ENCODE measurements around the gene PRKCZ. TPM values are rescaled to one million over a fixed set of nuclear protein-coding genes. Genes with fewer than 3 reads are reported as not detected.

The PRKCZ gene
- total RNA-seq, 2 donors from 2014 or later: 50.4 to 72.2 TPM

GRCh38 chr1:2095394-2095793 is 45.2 kb downstream of the PRKCZ start:
- no peaks in the 10 kb centered on the region for H3K36me3 ChIP-seq
- H3K27ac ChIP-seq: no peak overlapping the region
- H3K4me1 ChIP-seq: no peaks in the 10 kb centered on the region
- intact Hi-C loops (cut with DNase I): no loop called here
- no peak for TF ChIP-seq CTCF (IDR thresholded peaks at IDR 0.05)
- H3K27me3 ChIP-seq: no peaks in the 10 kb centered on the region
- DNase-seq: no peak
- no peak overlapping the region for H3K9ac ChIP-seq (ENCODE audit: low read depth in 2 of 2, low read length in 2 of 2)
- H3K9me3 ChIP-seq: no peaks in the 10 kb centered on the region
- no peak overlapping the region for H3K4me3 ChIP-seq

GRCh38 chr1:2095981-2096736 is 45.9 kb downstream of the PRKCZ start:
- no peak for TF ChIP-seq CTCF (IDR thresholded peaks at IDR 0.05)
- Histone ChIP-seq H3K36me3 (no peaks in the 10 kb centered on the region), H3K4me1 (no peaks in the 10 kb centered on the region), H3K27ac (no peak overlapping the region), H3K9ac (ENCODE audit: low read depth in 2 of 2, low read length in 2 of 2) (no peak overlapping the region), H3K9me3 (no peaks in the 10 kb centered on the region), H3K27me3 (no peaks in the 10 kb centered on the region), H3K4me3 (no peak overlapping the region)
- intact Hi-C loops (cut with DNase I): no loop called here
- DNase-seq: no peak

GRCh38 chr1:2097386-2098300 is 47.4 kb downstream of the PRKCZ start:
- H3K4me1 ChIP-seq: no peaks in the 10 kb centered on the region
- H3K9me3 ChIP-seq: no peaks in the 10 kb centered on the region
- TF ChIP-seq CTCF (IDR thresholded peaks at IDR 0.05): no peak
- no peak overlapping the region for H3K9ac ChIP-seq (ENCODE audit: low read depth in 2 of 2, low read length in 2 of 2)
- H3K36me3 ChIP-seq: no peaks in the 10 kb centered on the region
- no peak for DNase-seq
- H3K4me3 ChIP-seq: no peak overlapping the region
- intact Hi-C loops (cut with DNase I): no loop called here
- peak overlapping the region; percentile 17 for H3K27ac ChIP-seq
- H3K27me3 ChIP-seq: no peaks in the 10 kb centered on the region

- no peak for DNase-seq
- Histone ChIP-seq H3K27me3 (no peaks in the 10 kb centered on the region), H3K36me3 (no peaks in the 10 kb centered on the region), H3K9me3 (no peaks in the 10 kb centered on the region), H3K9ac (ENCODE audit: low read depth in 2 of 2, low read length in 2 of 2) (no peak overlapping the region), H3K4me3 (no peak overlapping the region), H3K27ac (peak overlapping the region; percentile 17), H3K4me1 (no peaks in the 10 kb centered on the region)
- intact Hi-C loops (cut with DNase I): no loop called here
- TF ChIP-seq CTCF (IDR thresholded peaks at IDR 0.05): no peak
These were observed 48.1 kb downstream of the PRKCZ start for GRCh38 chr1:2098301-2098698.

GRCh38 chr1:2098839-2099785 is 48.9 kb downstream of the PRKCZ start:
- no peak for TF ChIP-seq CTCF (IDR thresholded peaks at IDR 0.05)
- Histone ChIP-seq H3K4me3 (no peak overlapping the region), H3K36me3 (no peaks in the 10 kb centered on the region), H3K9ac (ENCODE audit: low read depth in 2 of 2, low read length in 2 of 2) (no peak overlapping the region), H3K27ac (no peak overlapping the region), H3K9me3 (no peaks in the 10 kb centered on the region), H3K4me1 (no peaks in the 10 kb centered on the region), H3K27me3 (no peaks in the 10 kb centered on the region)
- no peak for DNase-seq
- intact Hi-C loops (cut with DNase I): no loop called here

Measured in colonic mucosa (tissue), 4 donors.